Uterus (tissue), 2 donors: ENCODE results near the gene KLK14.

ENCODE experiments used
- POLR2A ChIP-seq, 2 donors: fragments of 450-650 bp; IDR thresholded peaks; one replicate each; pipeline ENCODE4 v1.6.1; 2016; ENCODE audit warnings: antibody characterized with exemption in 2 of 2, mild to moderate bottlenecking in 1 of 2, moderate library complexity in 1 of 2
- TF ChIP-seq, protein P1 (sequence below), 4 experiments: fragments of 200-600 bp in 2 of 4; fragments of 450-650 bp in 2 of 4; sonication (generic) in 2 of 4; IDR thresholded peaks; one replicate each; pipeline ENCODE4 v1.5.1; 2016 to 2019; ENCODE audit warnings: antibody characterized with exemption in 4 of 4, mild to moderate bottlenecking in 2 of 4, moderate library complexity in 1 of 4

DNA sequence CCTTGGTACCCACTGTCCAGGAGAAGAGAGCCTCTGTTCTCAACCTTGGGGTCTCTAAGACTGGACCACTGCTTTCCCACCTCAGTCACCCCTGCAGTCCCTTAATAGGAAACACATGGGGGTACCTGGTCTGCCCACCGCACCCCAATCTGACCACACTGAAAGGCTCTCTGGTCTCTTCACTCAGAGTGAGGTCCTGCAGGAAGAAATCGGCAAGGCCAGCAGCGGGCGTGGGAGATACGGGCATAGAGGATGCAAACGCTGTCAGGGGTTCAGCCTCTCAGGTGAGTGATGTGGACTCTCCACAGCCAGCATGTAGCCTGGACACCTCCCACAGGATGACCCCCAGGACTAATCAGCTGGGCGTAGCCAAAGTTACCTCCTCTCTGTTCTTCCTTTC lies 45.5 kb upstream of the KLK14 start:
- no peak for TF ChIP-seq POLR2A (IDR thresholded peaks at IDR 0.05)
- TF ChIP-seq, protein P1, sequence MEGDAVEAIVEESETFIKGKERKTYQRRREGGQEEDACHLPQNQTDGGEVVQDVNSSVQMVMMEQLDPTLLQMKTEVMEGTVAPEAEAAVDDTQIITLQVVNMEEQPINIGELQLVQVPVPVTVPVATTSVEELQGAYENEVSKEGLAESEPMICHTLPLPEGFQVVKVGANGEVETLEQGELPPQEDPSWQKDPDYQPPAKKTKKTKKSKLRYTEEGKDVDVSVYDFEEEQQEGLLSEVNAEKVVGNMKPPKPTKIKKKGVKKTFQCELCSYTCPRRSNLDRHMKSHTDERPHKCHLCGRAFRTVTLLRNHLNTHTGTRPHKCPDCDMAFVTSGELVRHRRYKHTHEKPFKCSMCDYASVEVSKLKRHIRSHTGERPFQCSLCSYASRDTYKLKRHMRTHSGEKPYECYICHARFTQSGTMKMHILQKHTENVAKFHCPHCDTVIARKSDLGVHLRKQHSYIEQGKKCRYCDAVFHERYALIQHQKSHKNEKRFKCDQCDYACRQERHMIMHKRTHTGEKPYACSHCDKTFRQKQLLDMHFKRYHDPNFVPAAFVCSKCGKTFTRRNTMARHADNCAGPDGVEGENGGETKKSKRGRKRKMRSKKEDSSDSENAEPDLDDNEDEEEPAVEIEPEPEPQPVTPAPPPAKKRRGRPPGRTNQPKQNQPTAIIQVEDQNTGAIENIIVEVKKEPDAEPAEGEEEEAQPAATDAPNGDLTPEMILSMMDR (IDR thresholded peaks at IDR 0.05), result no peak
